Measurements from ENCODE around the gene COL28A1. TPM values are rescaled to one million over a fixed set of nuclear protein-coding genes. Genes with fewer than 3 reads are reported as not detected.

The COL28A1 gene
- total RNA-seq, 1 donor from 2014 or later = 1.8 TPM

- no peak overlapping the region for H3K27ac Mint-ChIP-seq
- H3K27me3 Mint-ChIP-seq (ENCODE audit: low read depth) = no peaks in the 10 kb centered on the region
- peaks cover 19% of the 10 kb centered on the region for H3K9me3 Mint-ChIP-seq
- no peak for DNase-seq (ENCODE audit: low spot score in 2 of 2, unreplicated experiment in 2 of 2)
- no peak for TF ChIP-seq CTCF (IDR thresholded peaks at IDR 0.05; ENCODE audit: unreplicated experiment)
- no peaks in the 10 kb centered on the region for H3K4me1 Mint-ChIP-seq
- H3K4me3 Mint-ChIP-seq = no peak overlapping the region
- H3K36me3 Mint-ChIP-seq = no peaks in the 10 kb centered on the region
Observed at GRCh38 chr7:7311001-7311400, 224.7 kb downstream of the COL28A1 start.

- Mint-ChIP-seq H3K9me3 (peaks cover 19% of the 10 kb centered on the region), H3K4me3 (no peak overlapping the region), H3K27ac (no peak overlapping the region), H3K4me1 (no peaks in the 10 kb centered on the region), H3K36me3 (no peaks in the 10 kb centered on the region), H3K27me3 (ENCODE audit: low read depth) (no peaks in the 10 kb centered on the region)
- DNase-seq (ENCODE audit: low spot score in 2 of 2, unreplicated experiment in 2 of 2) = no peak
- TF ChIP-seq CTCF (IDR thresholded peaks at IDR 0.05; ENCODE audit: unreplicated experiment) = no peak
Observed at GRCh38 chr7:7309203-7309602, 226.5 kb downstream of the COL28A1 start.

Other genes starting within 250 kb of the COL28A1 start
- 31.0 to 33.7 TPM (median 33.1 TPM) in 3 replicates for gene MIOS, start 31.0 kb upstream of the COL28A1 start, total RNA-seq
- 7.5 to 10.0 TPM (median 8.3 TPM) in 3 replicates for gene UMAD1, start 104.9 kb upstream of the COL28A1 start, total RNA-seq
- 20.5 to 22.9 TPM (median 22.2 TPM) in 3 replicates for gene RPA3, start 182.7 kb upstream of the COL28A1 start, total RNA-seq